Fibroblast of lung (primary cell): ENCODE results near the gene ACADVL.

Experiments used
- CTCF ChIP-seq, 2 donors: IDR thresholded peaks in 1 of 2; conservative IDR thresholded peaks in 1 of 2; 1 replicate in 1 of 2; 2 replicates in 1 of 2; pipeline ENCODE4 v1.5.1; 2011 to 2012; ENCODE audit warnings: low read length in 2 of 2, control low read depth in 1 of 2, inconsistent platforms in 1 of 2, low read depth in 1 of 2, mild to moderate bottlenecking in 1 of 2
- EZH2 ChIP-seq: IDR thresholded peaks from 2 replicates; pipeline ENCODE4 v1.5.1; 2012; ENCODE audit warnings: low read length, control low read depth, mild to moderate bottlenecking; ENCODE audit errors: missing control alignments

DNA sequence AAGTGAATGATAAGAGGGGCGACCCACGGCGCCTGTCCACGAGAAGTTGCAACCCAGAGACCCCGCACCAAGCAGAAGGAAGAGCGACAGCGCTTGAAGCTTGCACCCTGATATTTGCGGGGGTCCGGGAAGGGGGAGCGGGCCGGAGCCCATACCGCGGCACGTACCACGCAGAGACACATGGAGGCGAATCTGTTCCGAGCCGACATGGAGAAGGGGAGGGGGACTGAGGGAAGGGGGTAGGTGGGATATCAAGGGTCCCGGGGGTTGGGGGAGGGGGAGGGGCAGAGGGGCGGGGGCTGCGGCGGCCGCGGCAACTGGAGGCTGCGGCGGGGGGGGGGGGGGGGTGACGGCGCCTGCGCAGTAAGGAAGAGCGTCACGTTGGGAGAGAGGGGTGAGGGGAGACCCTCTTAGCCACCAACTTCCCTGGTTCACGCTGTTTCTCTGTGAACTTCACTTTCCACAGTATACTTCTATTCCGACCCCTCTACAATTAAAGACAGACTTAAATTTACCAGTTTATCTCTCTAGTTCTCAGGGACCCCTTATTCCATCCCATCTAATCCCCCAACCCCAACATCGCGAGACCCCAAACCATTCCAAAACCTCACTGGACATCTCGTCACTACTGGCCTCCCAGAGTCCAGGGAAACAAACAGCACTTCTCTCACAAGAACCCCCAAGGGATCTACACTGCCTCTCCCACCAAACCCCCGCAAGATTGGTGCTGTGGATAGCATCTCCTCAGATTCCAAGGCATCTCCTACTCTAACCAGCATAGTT lies 8.1 kb upstream of the ACADVL start:
- TF ChIP-seq CTCF (conservative IDR thresholded peaks at IDR 0.05 in 1 of 2, IDR thresholded peaks at IDR 0.05 in 1 of 2; ENCODE audit: low read depth in 1 of 2, low read length in 2 of 2) (no peak), EZH2 (no peak)
